ENCODE results near the gene PRPSAP1.
A peak's percentile ranks its signal among the peaks of the same experiment; 100 is the strongest.

The PRPSAP1 gene

GRCh38 chr17:76353599-76354316 is at the start of gene PRPSAP1:
PRPSAP1 (minus strand) TSS chr17:76353916; CDS start chr17:76353703, 213 bp downstream.
- DNase-seq, result peak; percentile 83

- no peak for DNase-seq
These were observed 49.0 kb upstream of the PRPSAP1 start for GRCh38 chr17:76402711-76403110.

- DNase-seq, result no peak
These were observed 45.8 kb upstream of the PRPSAP1 start for GRCh38 chr17:76399175-76400172.

- DNase-seq, result no peak
These were observed 44.9 kb upstream of the PRPSAP1 start for GRCh38 chr17:76398523-76399174.

GRCh38 chr17:76397687-76398522 is 44.2 kb upstream of the PRPSAP1 start:
- DNase-seq, result peak; percentile 75

- no peak for DNase-seq
These were observed 43.5 kb upstream of the PRPSAP1 start for GRCh38 chr17:76397184-76397583.

- no peak for DNase-seq
These were observed 42.3 kb upstream of the PRPSAP1 start for GRCh38 chr17:76395980-76396379.

- DNase-seq, result no peak
These were observed 40.5 kb upstream of the PRPSAP1 start for GRCh38 chr17:76394166-76394565.

GRCh38 chr17:76391200-76391715 is 37.5 kb upstream of the PRPSAP1 start:
- no peak for DNase-seq

- no peak for DNase-seq
These were observed 36.3 kb upstream of the PRPSAP1 start for GRCh38 chr17:76390003-76390421.

- DNase-seq, result no peak
These were observed 35.5 kb upstream of the PRPSAP1 start for GRCh38 chr17:76388966-76389888.

- DNase-seq, result no peak
These were observed 33.5 kb upstream of the PRPSAP1 start for GRCh38 chr17:76386966-76387765.

- peak; percentile 81 for DNase-seq
These were observed 32.4 kb upstream of the PRPSAP1 start for GRCh38 chr17:76385892-76386786.

GRCh38 chr17:76384987-76385891 is 31.5 kb upstream of the PRPSAP1 start:
- DNase-seq, result peak; percentile 71

- DNase-seq, result peak; percentile 49
These were observed 30.7 kb upstream of the PRPSAP1 start, which contains the start of gene SPHK1 for GRCh38 chr17:76384222-76384986. SPHK1 (plus strand) TSS chr17:76384609; CDS start chr17:76385645, 1,036 bp downstream.

GRCh38 chr17:76383546-76384221 is 30.0 kb upstream of the PRPSAP1 start:
- peak; percentile 36 for DNase-seq

All from CD4-positive, alpha-beta T cell treated with Interleukin-15 for 1 hour (primary cell).